ENCODE results near the gene SPATA31A6. TPM values are rescaled to one million over a fixed set of nuclear protein-coding genes. Genes with fewer than 3 reads are reported as not detected.
"Not testable (repeated sequence)": the region's sequence is repeated elsewhere in the genome, so short reads cannot be mapped to it uniquely, and the experiment has no call there.

Gene SPATA31A6
- not detected for total RNA-seq

DNA sequence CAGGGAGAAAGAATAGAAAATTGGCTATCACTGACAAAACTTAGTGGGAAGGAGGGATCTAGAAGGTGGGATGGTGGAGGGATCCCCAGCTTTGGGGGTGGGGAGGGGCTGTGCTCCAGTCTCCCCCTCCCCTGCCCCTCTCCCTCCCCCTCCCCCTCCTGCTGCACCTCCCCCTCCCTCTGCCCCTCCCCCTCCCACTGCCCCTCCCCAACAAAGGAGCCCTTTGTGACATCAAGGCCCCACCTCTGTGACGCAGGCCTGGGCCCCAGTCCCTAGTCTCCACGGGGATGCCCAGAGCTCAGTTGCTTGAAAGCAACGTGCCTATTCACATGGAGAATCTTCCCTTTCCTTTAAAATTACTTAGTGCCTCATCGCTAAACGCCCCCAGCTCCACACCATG lies at the start of gene SPATA31A6:
Gene SPATA31A6 (plus strand): TSS at position 301 of the 400 bp plus-strand sequence. CDS start 29 bp downstream, at position 330.
- WGBS, 2 donors, result 94 to 100% methylated on average over 2 of the region's 5 CpGs
- H3K27ac ChIP-seq; H3K36me3 ChIP-seq; H3K9me3 ChIP-seq; H3K4me1 ChIP-seq; ATAC-seq (ENCODE audit: low FRiP score in 2 of 2); H3K27me3 ChIP-seq; H3K4me3 ChIP-seq: not testable (repeated sequence)
- DNase-seq, result peak in 1 of 2 donors; percentile 2

DNA sequence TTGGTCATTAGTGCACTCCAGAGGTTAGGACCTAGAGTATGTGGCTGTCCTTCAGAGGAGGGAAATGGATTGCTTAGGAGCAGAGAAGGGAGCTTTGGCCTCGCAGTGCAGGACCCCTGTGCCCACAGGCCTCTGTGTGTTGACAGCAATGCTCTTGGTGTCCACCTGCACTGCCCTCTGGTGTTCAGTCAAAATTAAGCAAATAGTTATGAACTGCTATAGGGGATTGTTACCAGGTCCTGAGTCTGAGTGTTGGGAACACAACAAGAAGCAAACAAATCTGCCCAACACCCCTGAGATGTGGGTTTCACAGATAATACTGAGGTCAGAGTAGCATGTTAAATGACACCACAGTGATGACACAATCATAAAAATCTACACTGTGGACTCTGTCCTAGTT lies 23.2 kb upstream of the SPATA31A6 start:
- not testable (repeated sequence) for H3K9me3 ChIP-seq; ATAC-seq (ENCODE audit: low FRiP score in 2 of 2); H3K36me3 ChIP-seq; H3K27ac ChIP-seq; H3K4me1 ChIP-seq; DNase-seq; H3K4me3 ChIP-seq; H3K27me3 ChIP-seq
- WGBS, 2 donors, result no CpG with 5 or more reads among the region's 1 CpG

DNA sequence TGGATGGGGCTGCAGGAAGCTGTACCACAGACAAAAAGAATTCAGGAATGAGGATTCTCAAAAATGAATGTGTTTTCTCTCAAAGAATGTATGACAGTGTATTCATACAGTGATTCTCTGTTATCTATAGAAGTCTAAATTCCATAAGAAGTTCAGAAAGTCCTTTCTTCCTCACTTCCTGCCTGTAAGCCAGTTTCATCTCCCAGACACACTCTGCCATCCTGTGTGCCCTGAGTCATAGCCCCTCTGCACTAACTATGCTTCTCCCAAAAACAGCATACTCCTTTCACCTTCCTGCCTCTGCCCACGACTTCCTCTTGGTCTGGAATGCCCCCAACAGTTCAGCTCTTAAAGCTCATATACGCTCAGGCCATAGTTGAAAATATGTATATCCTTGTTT lies 36.4 kb downstream of the SPATA31A6 start:
- H3K4me3 ChIP-seq; H3K27me3 ChIP-seq; H3K4me1 ChIP-seq; H3K9me3 ChIP-seq; ATAC-seq (ENCODE audit: low FRiP score in 2 of 2); DNase-seq; H3K27ac ChIP-seq; H3K36me3 ChIP-seq: not testable (repeated sequence)
- WGBS, 2 donors, result 35 to 37% methylated on average over 2 of the region's 2 CpGs

DNA sequence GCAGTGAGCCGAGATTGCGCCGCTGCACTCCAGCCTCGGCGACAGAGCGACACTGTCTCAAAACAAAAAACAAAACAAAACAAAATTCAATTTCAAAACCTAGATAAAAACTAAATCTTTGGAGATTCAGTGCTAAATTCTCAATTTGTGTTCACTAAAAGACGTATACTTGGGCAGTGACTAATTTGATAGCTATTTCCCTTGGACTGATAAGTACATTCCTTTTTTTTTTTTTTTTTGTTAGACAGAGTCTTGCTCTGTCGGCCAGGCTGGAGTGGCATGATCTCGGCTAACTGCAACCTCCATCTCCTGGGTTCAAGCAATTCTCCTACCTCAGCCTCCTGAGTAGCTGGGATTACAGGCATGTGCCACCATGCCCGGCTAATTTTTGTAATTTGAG lies 39.8 kb downstream of the SPATA31A6 start:
- H3K27ac ChIP-seq; ATAC-seq (ENCODE audit: low FRiP score in 2 of 2); H3K9me3 ChIP-seq; H3K4me1 ChIP-seq; H3K4me3 ChIP-seq; H3K36me3 ChIP-seq; H3K27me3 ChIP-seq: not testable (repeated sequence)
- peak in 1 of 2 donors; percentile 31 for DNase-seq
- 85 to 90% methylated on average over 7 to 9 of the region's 10 CpGs for WGBS, 2 donors

DNA sequence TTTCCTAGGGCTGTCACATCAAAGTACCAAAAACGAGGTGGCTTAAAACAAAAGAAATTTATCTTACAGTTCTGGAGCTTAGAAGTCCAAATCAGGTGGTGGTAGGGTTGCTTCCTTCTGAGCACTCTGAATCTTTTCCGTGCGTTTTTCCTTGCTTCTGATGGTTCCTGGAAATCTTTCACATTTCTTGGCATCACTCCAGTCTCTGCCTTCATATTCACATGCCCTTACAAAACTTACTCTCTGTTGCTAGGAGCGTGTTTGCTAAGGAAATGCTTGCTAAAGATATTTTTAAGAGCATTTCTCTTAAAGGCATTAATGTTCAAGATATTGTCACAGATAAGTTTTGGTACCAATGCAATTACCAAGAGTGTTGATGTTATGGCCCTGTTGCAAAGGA lies 49.6 kb downstream of the SPATA31A6 start:
- WGBS, 2 donors, result 17 to 30% methylated on average over 4 of the region's 4 CpGs
- H3K9me3 ChIP-seq; ATAC-seq (ENCODE audit: low FRiP score in 2 of 2); H3K4me1 ChIP-seq; H3K27me3 ChIP-seq; H3K4me3 ChIP-seq; DNase-seq; H3K27ac ChIP-seq; H3K36me3 ChIP-seq: not testable (repeated sequence)

DNA sequence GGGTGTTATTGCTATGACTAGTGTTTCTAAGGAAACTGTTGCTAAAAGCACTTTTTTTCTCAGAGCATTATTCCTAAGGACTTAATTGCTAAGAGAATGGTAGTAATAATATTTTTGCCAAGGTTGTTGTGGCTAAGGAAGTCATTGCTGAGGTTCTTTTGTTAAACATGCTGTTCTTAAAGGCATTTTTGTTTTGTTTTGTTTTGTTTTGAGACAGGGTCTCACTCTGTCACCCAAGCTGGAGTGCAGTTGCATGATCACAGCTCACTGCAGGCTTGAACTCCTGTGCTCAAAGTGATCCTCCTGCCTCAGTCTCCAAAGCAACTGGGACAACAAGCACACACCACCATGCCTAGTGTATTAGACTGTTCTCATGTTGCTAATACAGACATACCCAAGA lies 51.2 kb downstream of the SPATA31A6 start:
- not testable (repeated sequence) for H3K4me3 ChIP-seq; H3K27ac ChIP-seq; ATAC-seq (ENCODE audit: low FRiP score in 2 of 2); H3K36me3 ChIP-seq; H3K27me3 ChIP-seq; DNase-seq; H3K4me1 ChIP-seq; H3K9me3 ChIP-seq

DNA sequence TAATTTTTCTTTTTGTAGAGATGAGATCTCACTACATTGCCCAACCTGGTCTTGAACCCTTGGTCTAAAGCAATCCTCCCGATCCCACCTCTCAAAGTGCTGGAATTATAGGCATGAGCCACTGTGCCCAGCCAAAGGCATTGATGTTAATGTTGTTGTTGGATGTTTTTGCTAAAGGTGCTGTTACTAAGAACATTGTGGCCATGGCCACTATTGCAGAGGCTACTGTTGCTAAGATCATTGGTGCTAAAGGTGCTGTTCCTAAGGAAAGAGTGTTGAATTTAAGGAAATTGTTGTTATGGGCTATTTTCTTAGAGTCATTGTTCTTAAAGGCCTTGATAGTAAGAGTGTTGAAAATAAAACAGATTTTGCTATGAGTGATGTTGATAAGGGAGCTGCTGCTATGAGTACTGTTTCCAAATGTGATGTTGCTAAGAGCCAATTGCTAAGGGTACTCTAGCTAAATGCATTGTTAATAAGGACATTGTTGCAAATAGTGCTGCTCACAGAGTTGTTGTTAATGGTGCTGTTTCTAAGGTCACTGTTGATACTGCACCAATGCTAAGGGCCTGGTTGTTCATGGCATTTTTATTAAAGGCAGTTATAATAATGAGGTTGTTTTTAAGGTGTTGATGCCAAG lies 52.0 kb downstream of the SPATA31A6 start:
- WGBS, 2 donors, result no CpG with 5 or more reads among the region's 1 CpG
- DNase-seq; H3K27ac ChIP-seq; H3K4me3 ChIP-seq; H3K9me3 ChIP-seq; H3K27me3 ChIP-seq; H3K4me1 ChIP-seq; ATAC-seq (ENCODE audit: low FRiP score in 2 of 2); H3K36me3 ChIP-seq: not testable (repeated sequence)

DNA sequence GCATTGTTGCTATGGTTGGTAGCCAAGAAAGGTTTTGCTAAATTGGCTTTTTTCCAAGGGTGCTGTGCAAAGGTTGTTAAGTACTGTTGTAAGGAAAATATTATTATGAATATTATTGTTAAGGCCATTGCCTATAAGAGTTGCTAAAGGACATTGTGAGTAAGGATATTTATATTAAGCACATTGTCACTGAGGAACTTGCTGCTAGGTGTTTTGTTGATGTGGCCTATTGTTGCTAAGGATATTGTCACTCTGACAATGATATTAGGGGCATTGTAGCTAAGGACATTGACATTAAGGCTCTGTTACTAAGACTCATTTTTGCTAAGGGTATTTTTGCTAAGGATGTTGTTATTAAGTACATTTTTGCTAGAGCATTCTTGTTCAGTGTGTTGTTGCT lies 52.6 kb downstream of the SPATA31A6 start:
- not testable (repeated sequence) for H3K27me3 ChIP-seq; DNase-seq; H3K4me1 ChIP-seq; H3K27ac ChIP-seq; H3K9me3 ChIP-seq; ATAC-seq (ENCODE audit: low FRiP score in 2 of 2); H3K36me3 ChIP-seq; H3K4me3 ChIP-seq

DNA sequence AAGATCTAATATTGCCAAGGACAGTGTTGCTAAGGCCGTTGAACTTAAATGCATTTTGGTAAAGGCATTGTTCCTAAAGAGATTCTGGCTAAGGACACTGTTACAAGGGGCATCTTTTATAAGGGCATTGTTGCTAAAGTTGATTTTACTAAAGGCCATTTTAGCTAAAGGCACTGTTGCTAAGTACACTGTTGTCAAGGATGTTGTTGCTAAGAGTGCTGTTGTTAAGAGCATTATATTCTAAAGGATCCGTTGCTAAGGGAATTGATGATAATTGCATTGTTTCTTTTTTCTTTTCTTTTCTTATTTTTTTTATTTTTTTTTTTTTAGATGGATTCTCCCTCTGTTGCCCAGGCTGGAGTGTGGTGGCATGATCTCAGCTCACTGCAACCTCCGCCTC lies 53.9 kb downstream of the SPATA31A6 start:
- 93 to 95% methylated on average over 3 of the region's 3 CpGs for WGBS, 2 donors
- H3K27me3 ChIP-seq; H3K9me3 ChIP-seq; H3K27ac ChIP-seq; H3K4me1 ChIP-seq; DNase-seq; ATAC-seq (ENCODE audit: low FRiP score in 2 of 2); H3K36me3 ChIP-seq; H3K4me3 ChIP-seq: not testable (repeated sequence)

DNA sequence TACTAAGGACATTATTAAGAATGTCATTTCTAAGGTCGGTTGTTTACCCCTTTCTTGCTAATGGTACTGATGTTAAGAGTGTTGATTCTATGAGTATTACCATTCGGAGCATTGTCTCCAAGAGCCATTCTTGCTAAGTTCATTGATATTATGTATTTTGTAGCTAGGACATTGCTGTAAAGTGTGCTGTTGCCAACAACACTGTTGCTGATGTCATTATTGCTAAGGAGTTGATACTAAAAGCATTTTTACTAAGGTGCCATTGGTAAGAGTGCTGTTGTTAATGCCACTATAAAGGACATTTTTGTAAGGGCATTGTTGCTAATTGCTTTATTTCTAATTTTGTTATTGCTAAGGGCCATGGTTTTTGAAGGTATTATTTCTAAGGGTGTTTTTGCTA lies 55.4 kb downstream of the SPATA31A6 start:
- not testable (repeated sequence) for H3K36me3 ChIP-seq; H3K27me3 ChIP-seq; H3K27ac ChIP-seq; DNase-seq; H3K4me1 ChIP-seq; H3K9me3 ChIP-seq; H3K4me3 ChIP-seq; ATAC-seq (ENCODE audit: low FRiP score in 2 of 2)
- WGBS, 2 donors, result 81 to 88% methylated on average over 2 of the region's 2 CpGs

Small RNA genes within 50 kb of the gene (small RNA-seq; reads per million reads assigned to genes)
- gene AL445584.3, result 0 reads per million in 4 donors

Other genes with a start within 250 kb of the SPATA31A6 start
- gene CNTNAP3B, start 54.2 kb upstream of the SPATA31A6 start, total RNA-seq, result 10 to 100 TPM in 4 of 6 donors, 1 to 10 TPM in 2; 6.9 to 26.9 (median 18.9) TPM

All from upper lobe of left lung (tissue), 6 donors.